ENCODE results near the gene CWC22. TPM values are rescaled to one million over a fixed set of nuclear protein-coding genes. Genes with fewer than 3 reads are reported as not detected.

CWC22 gene
- total and polyA plus RNA-seq, 2 experiments from 2014 or later, result 15.2 to 21.2 TPM

DNA sequence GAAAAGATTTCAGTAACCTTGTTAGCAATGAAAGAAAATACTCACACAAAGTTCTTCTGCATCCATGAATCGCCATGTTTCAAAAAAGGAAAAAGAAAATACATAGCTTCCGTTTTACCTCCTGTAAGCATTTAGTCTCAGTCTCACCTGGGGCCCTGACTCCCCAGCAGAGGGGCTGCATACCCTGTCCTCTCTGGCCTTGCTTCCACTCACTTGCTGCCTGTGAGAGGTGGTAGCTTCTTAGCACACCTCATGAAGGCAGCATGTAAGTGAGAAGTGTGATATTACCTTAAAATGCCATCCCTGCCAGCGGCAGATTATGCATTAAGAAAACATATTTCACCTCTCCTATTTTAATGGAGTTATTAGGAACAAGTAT lies 96.4 kb downstream of the CWC22 start:
- TF ChIP-seq, protein P1, sequence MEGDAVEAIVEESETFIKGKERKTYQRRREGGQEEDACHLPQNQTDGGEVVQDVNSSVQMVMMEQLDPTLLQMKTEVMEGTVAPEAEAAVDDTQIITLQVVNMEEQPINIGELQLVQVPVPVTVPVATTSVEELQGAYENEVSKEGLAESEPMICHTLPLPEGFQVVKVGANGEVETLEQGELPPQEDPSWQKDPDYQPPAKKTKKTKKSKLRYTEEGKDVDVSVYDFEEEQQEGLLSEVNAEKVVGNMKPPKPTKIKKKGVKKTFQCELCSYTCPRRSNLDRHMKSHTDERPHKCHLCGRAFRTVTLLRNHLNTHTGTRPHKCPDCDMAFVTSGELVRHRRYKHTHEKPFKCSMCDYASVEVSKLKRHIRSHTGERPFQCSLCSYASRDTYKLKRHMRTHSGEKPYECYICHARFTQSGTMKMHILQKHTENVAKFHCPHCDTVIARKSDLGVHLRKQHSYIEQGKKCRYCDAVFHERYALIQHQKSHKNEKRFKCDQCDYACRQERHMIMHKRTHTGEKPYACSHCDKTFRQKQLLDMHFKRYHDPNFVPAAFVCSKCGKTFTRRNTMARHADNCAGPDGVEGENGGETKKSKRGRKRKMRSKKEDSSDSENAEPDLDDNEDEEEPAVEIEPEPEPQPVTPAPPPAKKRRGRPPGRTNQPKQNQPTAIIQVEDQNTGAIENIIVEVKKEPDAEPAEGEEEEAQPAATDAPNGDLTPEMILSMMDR (IDR thresholded peaks at IDR 0.05; ENCODE audit: low read depth, low read length), result no peak
- no peaks in the 10 kb centered on the region for H3K36me3 ChIP-seq
- no peaks in the 10 kb centered on the region for H3K9me3 ChIP-seq (ENCODE audit: low read depth)
- no peaks in the 10 kb centered on the region for H3K27me3 ChIP-seq
- no peak overlapping the region for H3K4me3 ChIP-seq
- DNase-seq (ENCODE audit: low read depth in 1 of 2, low spot score in 1 of 2), result no peak
- no peak overlapping the region for H3K27ac ChIP-seq
- peaks cover 24% of the 10 kb centered on the region for H3K4me1 ChIP-seq (ENCODE audit: low read depth)

DNA sequence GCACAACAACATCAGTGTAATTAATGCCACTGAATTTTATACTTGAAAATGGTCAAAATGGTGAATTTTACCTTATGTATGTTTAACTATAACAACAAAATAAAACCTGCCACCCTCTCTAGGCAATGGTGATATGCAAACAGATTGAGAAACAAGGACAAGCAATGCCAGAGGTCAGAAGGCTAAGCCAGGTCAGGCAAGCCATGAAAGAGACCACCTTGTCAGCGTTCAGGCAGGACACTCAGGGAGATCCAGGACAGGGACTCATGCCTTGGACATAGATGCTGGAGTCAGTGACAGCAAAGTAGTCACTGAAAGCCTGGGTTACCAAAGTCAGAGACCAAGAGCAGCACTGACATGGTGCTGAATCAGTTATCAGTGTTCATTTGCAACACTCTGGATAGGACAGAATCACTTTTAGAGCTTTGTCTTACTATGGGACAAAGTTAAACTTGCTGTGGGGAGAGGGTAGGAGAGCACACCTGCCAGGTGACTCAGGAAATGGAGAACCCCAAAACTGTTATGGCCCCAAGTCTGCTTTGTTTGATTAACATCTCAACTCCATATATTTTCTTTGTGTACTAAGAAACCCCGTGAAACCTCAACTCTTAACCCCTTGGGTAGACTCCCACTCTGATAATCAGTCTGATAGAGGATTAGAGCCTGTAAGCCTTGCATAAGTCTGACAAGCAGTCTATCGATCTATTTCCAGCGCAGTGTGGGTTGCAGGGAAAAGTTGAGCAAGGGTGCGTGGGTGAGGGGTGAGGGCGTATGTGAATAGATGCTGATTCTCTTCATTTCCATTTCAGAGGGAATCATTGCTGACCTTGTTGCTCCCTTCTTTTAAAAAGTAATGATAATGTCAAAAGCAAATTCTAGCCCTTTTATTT lies 97.0 kb downstream of the CWC22 start:
- TF ChIP-seq, protein P1 (IDR thresholded peaks at IDR 0.05; ENCODE audit: low read depth, low read length), result no peak
- Histone ChIP-seq H3K9me3 (ENCODE audit: low read depth) (no peaks in the 10 kb centered on the region), H3K36me3 (no peaks in the 10 kb centered on the region), H3K4me3 (no peak overlapping the region), H3K4me1 (ENCODE audit: low read depth) (peaks cover 20% of the 10 kb centered on the region), H3K27me3 (no peaks in the 10 kb centered on the region), H3K27ac (peak overlapping the region; percentile 23)
- DNase-seq (ENCODE audit: low read depth in 1 of 2, low spot score in 1 of 2), result peak in 1 of 2 donors; percentile 19

DNA sequence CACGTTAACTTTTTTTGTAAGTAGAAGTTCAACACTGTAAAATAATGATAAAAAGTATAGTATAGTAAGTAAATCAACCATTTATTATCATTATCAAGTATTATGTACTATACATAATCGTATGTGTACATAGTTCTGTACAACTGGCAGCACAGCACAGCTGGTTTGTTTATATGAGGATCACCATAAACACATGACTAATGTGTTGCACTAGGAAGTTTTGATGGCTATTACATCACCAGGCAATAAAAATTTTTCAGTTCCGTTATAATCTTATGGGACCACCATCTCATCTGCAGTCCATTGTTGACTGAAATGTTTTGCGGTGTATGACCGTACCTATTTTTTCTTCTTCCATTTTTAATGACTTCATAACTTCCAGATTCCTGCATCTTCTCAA lies 106.4 kb downstream of the CWC22 start:
- H3K27me3 ChIP-seq, result no peaks in the 10 kb centered on the region
- DNase-seq (ENCODE audit: low read depth in 1 of 2, low spot score in 1 of 2), result no peak
- H3K27ac ChIP-seq, result no peak overlapping the region
- H3K4me1 ChIP-seq (ENCODE audit: low read depth), result no peaks in the 10 kb centered on the region
- no peak overlapping the region for H3K4me3 ChIP-seq
- TF ChIP-seq, protein P1 (IDR thresholded peaks at IDR 0.05; ENCODE audit: low read depth, low read length), result no peak
- no peaks in the 10 kb centered on the region for H3K9me3 ChIP-seq (ENCODE audit: low read depth)
- H3K36me3 ChIP-seq, result no peaks in the 10 kb centered on the region

DNA sequence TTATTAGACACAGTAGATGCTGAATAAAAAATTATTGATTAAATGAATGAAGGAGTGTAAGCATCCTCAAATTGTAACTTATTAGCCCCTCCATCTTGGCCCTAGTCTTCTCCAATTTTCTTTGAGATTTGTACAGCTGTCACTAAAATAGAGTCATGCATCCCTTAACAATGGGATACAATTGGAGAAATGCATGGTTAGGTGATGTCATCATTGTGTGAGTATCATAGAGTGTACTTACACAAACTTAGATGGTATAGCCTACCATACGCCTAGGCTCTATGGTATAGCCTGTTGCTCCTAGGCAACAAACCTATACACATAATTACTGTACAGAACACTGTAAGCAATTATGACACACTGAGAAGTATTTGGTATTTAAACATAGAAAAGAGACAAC lies 107.4 kb downstream of the CWC22 start:
- H3K9me3 ChIP-seq (ENCODE audit: low read depth), result no peaks in the 10 kb centered on the region
- no peaks in the 10 kb centered on the region for H3K27me3 ChIP-seq
- no peak overlapping the region for H3K4me3 ChIP-seq
- TF ChIP-seq, protein P1 (IDR thresholded peaks at IDR 0.05; ENCODE audit: low read depth, low read length), result no peak
- H3K27ac ChIP-seq, result no peak overlapping the region
- H3K36me3 ChIP-seq, result no peaks in the 10 kb centered on the region
- no peaks in the 10 kb centered on the region for H3K4me1 ChIP-seq (ENCODE audit: low read depth)
- no peak for DNase-seq (ENCODE audit: low read depth in 1 of 2, low spot score in 1 of 2)

DNA sequence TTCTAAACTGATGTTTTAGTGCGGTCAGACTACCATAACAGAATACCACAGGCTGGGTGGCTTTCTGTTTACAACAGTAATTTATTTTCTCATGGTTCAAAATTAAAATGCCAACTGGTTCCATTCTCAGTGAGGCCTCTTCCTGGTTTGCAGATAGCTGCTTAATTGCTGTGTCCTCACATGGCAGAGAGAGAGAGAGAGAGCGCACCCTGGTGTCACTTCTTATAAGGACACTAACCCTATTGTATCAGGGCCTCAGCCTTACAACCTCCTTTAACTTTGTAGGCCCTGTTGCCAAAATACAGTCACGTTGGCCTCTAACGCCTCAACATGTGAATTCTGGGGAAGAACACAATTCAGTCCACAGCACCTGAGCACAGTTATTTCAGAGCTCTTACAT lies 108.2 kb downstream of the CWC22 start:
- Histone ChIP-seq H3K4me3 (no peak overlapping the region), H3K9me3 (ENCODE audit: low read depth) (no peaks in the 10 kb centered on the region), H3K4me1 (ENCODE audit: low read depth) (no peaks in the 10 kb centered on the region), H3K27ac (no peak overlapping the region), H3K27me3 (no peaks in the 10 kb centered on the region), H3K36me3 (no peaks in the 10 kb centered on the region)
- TF ChIP-seq, protein P1 (IDR thresholded peaks at IDR 0.05; ENCODE audit: low read depth, low read length), result peak; percentile 47
- DNase-seq (ENCODE audit: low read depth in 1 of 2, low spot score in 1 of 2), result peak; percentile 26 to 48

Other genes with a start within 250 kb of the CWC22 start
- 2.7 and 3.0 TPM in 2 replicates for gene ZNF385B, start 145.7 kb downstream of the CWC22 start, total RNA-seq
- 8.2 TPM in 2 replicates for gene ZNF385B, start 145.7 kb downstream of the CWC22 start, polyA plus RNA-seq